Stimulated activated CD8-positive, alpha-beta memory T cell treated with anti-CD3 and anti-CD28 coated beads, Interleukin-2, amount 100 ng/mL, for 1 hour (primary cell): ENCODE data around the gene APOA5.
A peak's percentile ranks its signal among the peaks of the same experiment; 100 is the strongest.

ENCODE experiments used
- DNase-seq, 2 donors: peaks; one replicate each; pipeline ENCODE4 v3.0.0-alpha.2; 2020; ENCODE audit warnings: low read depth in 2 of 2

APOA5 gene

GRCh38 chr11:116800610-116801009 is 8.9 kb upstream of the APOA5 start:
- no peak for DNase-seq

- no peak for DNase-seq
Measured at GRCh38 chr11:116798368-116798767, 6.7 kb upstream of the APOA5 start.

GRCh38 chr11:116797816-116798215 is 6.1 kb upstream of the APOA5 start:
- DNase-seq = no peak

- no peak for DNase-seq
Measured at GRCh38 chr11:116796548-116796947, 4.9 kb upstream of the APOA5 start.

GRCh38 chr11:116794851-116795250 is 3.2 kb upstream of the APOA5 start:
- no peak for DNase-seq

- no peak for DNase-seq
Measured at GRCh38 chr11:116793772-116794097, 2.1 kb upstream of the APOA5 start.

- no peak for DNase-seq
Measured at GRCh38 chr11:116792869-116793771, 1.4 kb upstream of the APOA5 start.

GRCh38 chr11:116792144-116792868 is 627 bp upstream of the APOA5 start:
- DNase-seq = no peak

- DNase-seq = peak; percentile 51 to 56
Measured at GRCh38 chr11:116791002-116791812, 472 bp downstream of the APOA5 start.

GRCh38 chr11:116790167-116791001 is 1.3 kb downstream of the APOA5 start:
- DNase-seq = no peak

- no peak for DNase-seq
Measured at GRCh38 chr11:116788975-116789374, 2.7 kb downstream of the APOA5 start.

- no peak for DNase-seq
Measured at GRCh38 chr11:116788534-116788933, 3.1 kb downstream of the APOA5 start.

GRCh38 chr11:116787786-116788486 is 3.7 kb downstream of the APOA5 start, which contains the start of gene ZPR1:
ZPR1 (minus strand) TSS chr11:116788023; CDS start chr11:116787990, 33 bp downstream.
- DNase-seq = peak; percentile 74 to 77

GRCh38 chr11:116787436-116787785 is 4.3 kb downstream of the APOA5 start:
- no peak for DNase-seq

- no peak for DNase-seq
Measured at GRCh38 chr11:116786966-116787365, 4.7 kb downstream of the APOA5 start.

- DNase-seq = no peak
Measured at GRCh38 chr11:116786326-116786725, 5.4 kb downstream of the APOA5 start.

- no peak for DNase-seq
Measured at GRCh38 chr11:116782728-116783127, 9.0 kb downstream of the APOA5 start.

GRCh38 chr11:116778556-116778955 is 13.1 kb downstream of the APOA5 start:
- DNase-seq = no peak

- DNase-seq = no peak
Measured at GRCh38 chr11:116777056-116777455, 14.6 kb downstream of the APOA5 start.

- DNase-seq = no peak
Measured at GRCh38 chr11:116776522-116776984, 15.1 kb downstream of the APOA5 start.

GRCh38 chr11:116775975-116776374 is 15.7 kb downstream of the APOA5 start:
- DNase-seq = no peak
